AG10803 (cell line): ENCODE data around the gene ZFHX2.

ENCODE experiments used
- DNase-seq: peaks from one replicate; pipeline ENCODE4 v3.0.0; 2010; ENCODE audit warnings: low read depth
- H3K4me3 ChIP-seq: 2 replicates; pipeline ENCODE4 v1.5.1; 2011; ENCODE audit warnings: mild to moderate bottlenecking, low read length, control low read depth
- TF ChIP-seq, protein P1 (sequence below): conservative IDR thresholded peaks from 2 replicates; pipeline ENCODE4 v1.5.1; 2011; ENCODE audit warnings: mild to moderate bottlenecking, low read length, control low read depth, inconsistent platforms

The ZFHX2 gene

DNA sequence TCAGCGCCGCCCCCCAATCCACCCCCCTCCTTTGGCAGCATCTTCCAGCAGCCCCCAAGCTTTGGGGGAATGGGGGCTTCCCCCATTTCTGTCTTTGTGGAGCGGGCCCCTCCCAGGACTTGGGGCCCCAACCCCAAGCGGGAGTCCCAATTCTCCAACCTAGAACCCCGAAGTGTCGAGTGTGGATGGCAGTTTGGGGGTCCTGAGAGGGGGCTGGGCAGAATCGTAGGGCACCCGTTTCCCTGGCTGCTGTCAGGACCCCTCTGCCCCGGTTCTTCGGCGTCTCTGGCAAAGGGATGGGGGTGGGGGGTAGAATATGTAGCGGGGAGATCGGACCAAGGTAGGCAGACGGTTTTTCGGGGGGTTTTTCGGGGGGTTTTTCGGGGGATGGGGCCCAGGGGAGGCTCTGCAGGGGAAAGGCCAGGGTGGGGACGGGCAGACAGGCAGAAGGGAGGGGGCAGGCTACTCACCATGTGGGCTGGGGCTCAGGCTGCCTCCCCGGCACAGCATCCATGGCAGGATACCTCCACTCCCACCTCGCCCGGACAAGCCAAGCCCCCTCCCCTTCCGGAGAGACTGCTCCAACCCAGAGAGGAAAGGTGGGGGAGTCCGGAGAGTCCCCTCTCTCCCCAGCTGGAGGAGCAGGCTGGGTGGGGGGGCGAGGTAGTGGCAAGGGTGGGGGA is 26.3 kb upstream of the ZFHX2 start:
- no peak for DNase-seq
- no peak overlapping the region for H3K4me3 ChIP-seq
- TF ChIP-seq, protein P1, sequence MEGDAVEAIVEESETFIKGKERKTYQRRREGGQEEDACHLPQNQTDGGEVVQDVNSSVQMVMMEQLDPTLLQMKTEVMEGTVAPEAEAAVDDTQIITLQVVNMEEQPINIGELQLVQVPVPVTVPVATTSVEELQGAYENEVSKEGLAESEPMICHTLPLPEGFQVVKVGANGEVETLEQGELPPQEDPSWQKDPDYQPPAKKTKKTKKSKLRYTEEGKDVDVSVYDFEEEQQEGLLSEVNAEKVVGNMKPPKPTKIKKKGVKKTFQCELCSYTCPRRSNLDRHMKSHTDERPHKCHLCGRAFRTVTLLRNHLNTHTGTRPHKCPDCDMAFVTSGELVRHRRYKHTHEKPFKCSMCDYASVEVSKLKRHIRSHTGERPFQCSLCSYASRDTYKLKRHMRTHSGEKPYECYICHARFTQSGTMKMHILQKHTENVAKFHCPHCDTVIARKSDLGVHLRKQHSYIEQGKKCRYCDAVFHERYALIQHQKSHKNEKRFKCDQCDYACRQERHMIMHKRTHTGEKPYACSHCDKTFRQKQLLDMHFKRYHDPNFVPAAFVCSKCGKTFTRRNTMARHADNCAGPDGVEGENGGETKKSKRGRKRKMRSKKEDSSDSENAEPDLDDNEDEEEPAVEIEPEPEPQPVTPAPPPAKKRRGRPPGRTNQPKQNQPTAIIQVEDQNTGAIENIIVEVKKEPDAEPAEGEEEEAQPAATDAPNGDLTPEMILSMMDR: no peak

DNA sequence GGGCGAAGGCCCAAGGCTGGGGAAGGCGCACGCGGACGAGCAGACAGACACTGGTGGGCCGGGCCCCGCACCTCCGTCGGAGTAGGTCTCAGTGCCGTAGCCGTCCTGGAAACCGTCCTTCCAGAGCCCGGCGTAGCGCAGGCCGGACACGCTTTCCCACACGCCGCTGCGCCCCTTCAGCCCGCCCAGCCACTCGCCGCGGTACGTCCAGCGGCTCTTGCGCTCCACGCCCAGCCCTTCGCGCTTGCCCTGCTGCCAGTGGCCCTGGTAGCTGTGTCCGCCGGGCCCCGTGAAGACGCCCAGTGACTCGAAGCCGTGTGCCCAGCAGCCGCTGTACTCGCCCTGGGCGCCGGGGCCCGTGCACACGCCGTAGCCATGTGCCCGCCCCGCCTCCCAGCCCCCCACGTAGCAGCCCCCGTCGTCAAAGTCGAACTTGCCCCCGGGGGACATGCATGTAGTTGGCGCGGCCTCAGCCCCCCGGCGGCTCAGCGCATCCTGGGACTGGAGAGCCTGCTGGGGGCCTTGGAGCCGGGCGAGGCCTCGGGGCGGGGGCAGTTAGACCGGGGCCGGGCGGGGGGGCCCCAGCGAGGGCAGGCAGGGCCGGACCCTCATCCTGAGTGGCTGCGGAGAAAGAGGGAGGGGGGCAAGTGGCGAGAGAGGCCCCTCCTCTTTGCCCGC is 25.6 kb upstream of the ZFHX2 start:
- TF ChIP-seq, protein P1: no peak
- DNase-seq: no peak
- H3K4me3 ChIP-seq: no peak overlapping the region

DNA sequence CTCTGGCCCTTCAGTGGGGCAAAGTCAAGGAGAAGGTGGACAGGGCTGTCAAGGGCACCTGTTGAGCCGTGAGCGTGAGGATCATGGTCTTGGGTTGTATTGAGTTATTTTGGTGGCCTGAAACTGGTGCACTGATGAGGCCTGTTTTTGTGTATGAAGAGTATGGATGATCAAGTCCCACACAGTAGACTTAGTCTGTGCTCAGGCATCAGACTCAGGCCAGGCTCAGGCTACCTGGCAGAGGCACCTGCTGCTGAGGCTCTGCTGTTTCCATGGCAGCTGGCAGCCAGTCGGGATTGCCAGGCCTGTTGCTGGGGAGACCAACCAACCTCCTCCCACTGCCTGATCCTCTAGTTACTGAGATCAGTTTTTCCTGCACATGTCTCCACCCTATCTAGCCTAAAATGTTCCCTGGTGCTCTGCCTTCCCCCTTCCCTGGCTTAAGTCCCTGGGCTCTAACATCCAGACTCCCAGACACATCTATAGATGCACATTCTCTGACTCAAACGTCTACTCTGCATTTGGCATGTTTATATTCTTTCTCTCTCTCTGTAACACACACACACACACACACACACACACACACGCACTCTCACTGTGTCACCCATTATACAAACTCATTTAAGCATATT is 21.9 kb upstream of the ZFHX2 start:
- TF ChIP-seq, protein P1: no peak
- no peak overlapping the region for H3K4me3 ChIP-seq
- no peak for DNase-seq

DNA sequence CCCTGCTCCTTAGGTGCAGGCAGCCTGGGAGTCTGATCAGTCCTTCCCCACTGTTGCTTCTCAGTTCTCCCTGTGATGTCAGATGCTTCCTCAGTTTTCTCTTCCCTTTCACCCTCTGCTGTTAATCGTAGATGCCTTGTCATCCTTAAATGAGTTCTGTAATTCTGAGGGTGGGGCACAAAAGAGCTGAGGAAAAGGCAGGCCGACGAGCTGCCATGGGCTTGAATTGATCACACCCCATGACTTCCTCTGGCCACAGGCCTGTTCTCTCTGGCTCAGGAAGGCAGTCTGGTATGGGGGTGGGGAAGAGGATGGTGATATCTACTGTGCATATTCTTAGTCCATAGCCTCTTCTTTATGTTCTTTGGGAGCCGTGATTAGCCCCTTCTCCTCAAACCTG is 21.3 kb upstream of the ZFHX2 start:
- DNase-seq: no peak
- H3K4me3 ChIP-seq: no peak overlapping the region
- TF ChIP-seq, protein P1: no peak

DNA sequence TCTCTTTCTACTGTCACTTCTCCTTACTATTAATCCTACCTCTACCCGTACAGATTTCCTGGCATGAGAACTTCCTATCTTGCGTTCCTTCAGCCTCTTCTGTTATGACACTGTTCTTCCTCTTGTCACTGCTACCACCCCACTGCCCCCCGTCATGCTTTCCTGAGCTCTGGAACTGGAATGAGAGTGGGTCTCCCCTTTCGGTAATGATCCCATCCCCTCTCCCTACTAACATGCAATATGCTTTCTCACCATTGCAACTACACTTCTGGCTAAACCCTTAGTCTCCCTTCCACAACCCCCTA is 20.9 kb upstream of the ZFHX2 start:
- DNase-seq: no peak
- H3K4me3 ChIP-seq: no peak overlapping the region
- TF ChIP-seq, protein P1: no peak

DNA sequence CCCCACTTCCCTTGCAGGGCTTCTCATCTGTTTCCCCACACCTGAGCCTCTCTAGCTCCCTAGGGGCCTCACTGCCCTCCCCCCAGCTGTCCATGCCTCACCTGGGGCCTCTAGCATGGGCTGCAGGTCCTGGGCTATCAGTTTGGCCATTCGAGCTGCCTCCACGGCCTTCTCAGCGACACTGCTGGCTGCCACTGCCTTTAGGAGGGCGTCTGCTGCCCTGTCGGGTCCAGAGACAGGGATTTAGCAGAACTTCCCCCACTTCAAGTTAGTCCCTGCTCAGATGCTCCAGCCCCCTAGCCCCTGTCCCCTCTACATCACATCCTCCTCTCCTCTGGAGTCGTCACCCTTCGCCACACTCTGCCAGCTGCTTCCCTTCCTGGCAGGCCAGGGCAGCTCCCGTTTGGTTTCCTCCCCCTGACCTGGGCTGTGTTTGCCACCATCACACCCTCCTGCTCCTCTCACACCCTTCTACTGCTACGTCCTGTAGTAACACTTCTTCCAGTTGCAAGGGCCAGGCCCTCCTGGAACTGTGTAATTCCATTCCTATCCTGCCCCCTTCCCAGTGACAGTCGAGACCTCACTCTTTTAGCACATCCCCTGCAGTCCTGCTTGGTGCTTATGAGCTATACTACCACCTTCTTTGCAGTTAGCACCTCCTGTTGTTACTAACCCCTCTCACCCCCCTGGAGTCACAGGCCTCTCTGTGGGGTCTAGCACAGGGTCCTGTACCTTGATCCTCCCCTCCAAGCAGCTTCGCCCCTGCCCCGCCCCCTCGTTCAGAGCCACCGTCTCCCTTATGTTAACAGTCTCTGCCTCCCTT is 20.3 kb upstream of the ZFHX2 start:
- TF ChIP-seq, protein P1: no peak
- DNase-seq: no peak

More for the DNA sequence above, 20.3 kb upstream of the ZFHX2 start:
- no peak overlapping the region for H3K4me3 ChIP-seq
